Renal pelvis (tissue), 12 donors: Measurements from ENCODE around the gene TEX2. TPM values are rescaled to one million over a fixed set of nuclear protein-coding genes. Genes with fewer than 3 reads are reported as not detected.

ENCODE experiments used
- DNase-seq: peaks from one replicate; pipeline ENCODE4 v3.0.0-alpha.2; 2013
- long read RNA-seq, 16 experiments: transcript quantifications; one replicate each; lab custom pipeline, GENCODE V29; 2026
- polyA plus RNA-seq, 3 donors: library from polyadenylated mRNA; unstranded; fragments of 120-200 nt; gene quantifications; one replicate each; pipeline ENCODE4 v1.2.1, GENCODE V29; 2013; ENCODE audit not compliant: insufficient read length in 3 of 3

Gene TEX2, protein sequence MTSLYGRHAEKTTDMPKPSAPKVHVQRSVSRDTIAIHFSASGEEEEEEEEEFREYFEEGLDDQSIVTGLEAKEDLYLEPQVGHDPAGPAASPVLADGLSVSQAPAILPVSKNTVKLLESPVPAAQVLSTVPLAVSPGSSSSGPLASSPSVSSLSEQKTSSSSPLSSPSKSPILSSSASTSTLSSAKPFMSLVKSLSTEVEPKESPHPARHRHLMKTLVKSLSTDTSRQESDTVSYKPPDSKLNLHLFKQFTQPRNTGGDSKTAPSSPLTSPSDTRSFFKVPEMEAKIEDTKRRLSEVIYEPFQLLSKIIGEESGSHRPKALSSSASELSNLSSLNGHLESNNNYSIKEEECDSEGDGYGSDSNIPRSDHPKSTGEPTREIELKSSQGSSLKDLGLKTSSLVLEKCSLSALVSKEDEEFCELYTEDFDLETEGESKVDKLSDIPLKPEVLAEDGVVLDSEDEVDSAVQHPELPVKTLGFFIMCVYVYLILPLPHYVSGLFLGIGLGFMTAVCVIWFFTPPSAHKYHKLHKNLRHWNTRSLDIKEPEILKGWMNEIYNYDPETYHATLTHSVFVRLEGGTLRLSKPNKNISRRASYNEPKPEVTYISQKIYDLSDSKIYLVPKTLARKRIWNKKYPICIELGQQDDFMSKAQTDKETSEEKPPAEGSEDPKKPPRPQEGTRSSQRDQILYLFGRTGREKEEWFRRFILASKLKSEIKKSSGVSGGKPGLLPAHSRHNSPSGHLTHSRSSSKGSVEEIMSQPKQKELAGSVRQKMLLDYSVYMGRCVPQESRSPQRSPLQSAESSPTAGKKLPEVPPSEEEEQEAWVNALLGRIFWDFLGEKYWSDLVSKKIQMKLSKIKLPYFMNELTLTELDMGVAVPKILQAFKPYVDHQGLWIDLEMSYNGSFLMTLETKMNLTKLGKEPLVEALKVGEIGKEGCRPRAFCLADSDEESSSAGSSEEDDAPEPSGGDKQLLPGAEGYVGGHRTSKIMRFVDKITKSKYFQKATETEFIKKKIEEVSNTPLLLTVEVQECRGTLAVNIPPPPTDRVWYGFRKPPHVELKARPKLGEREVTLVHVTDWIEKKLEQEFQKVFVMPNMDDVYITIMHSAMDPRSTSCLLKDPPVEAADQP
- polyA plus RNA-seq = 10 to 100 TPM; 24.1 to 30.4 (median 27.1) TPM
- long read RNA-seq, donor 1, full-length matches to known transcripts = 4 of 4 reads
- long read RNA-seq, donor 1, partial matches to known transcripts = 0 of 4 reads
- long read RNA-seq, donor 1, other reads (novel, unspliced or antisense) = 0 of 4 reads
- long read RNA-seq, donor 2, full-length matches to known transcripts = 4 of 4 reads
- long read RNA-seq, donor 2, partial matches to known transcripts = 0 of 4 reads
- long read RNA-seq, donor 2, other reads (novel, unspliced or antisense) = 0 of 4 reads
- long read RNA-seq, donor 3, full-length matches to known transcripts = 1 of 1 reads
- long read RNA-seq, donor 3, partial matches to known transcripts = 0 of 1 reads
- long read RNA-seq, donor 3, other reads (novel, unspliced or antisense) = 0 of 1 reads
- long read RNA-seq, donor 4 = 0 reads
- long read RNA-seq, donor 5 = 0 reads
- long read RNA-seq, donor 6, full-length matches to known transcripts = 2 of 2 reads
- long read RNA-seq, donor 6, partial matches to known transcripts = 0 of 2 reads
- long read RNA-seq, donor 6, other reads (novel, unspliced or antisense) = 0 of 2 reads
- long read RNA-seq, donor 7, full-length matches to known transcripts = 1 of 8 reads
- long read RNA-seq, donor 7, partial matches to known transcripts = 7 of 8 reads
- long read RNA-seq, donor 7, other reads (novel, unspliced or antisense) = 0 of 8 reads
- long read RNA-seq, donor 8, full-length matches to known transcripts = 1 of 1 reads
- long read RNA-seq, donor 8, partial matches to known transcripts = 0 of 1 reads
- long read RNA-seq, donor 8, other reads (novel, unspliced or antisense) = 0 of 1 reads
- long read RNA-seq, donor 9, full-length matches to known transcripts = 2 of 2 reads
- long read RNA-seq, donor 9, partial matches to known transcripts = 0 of 2 reads
- long read RNA-seq, donor 9, other reads (novel, unspliced or antisense) = 0 of 2 reads
- long read RNA-seq, donor 10, full-length matches to known transcripts = 2 of 9 reads
- long read RNA-seq, donor 10, partial matches to known transcripts = 7 of 9 reads
- long read RNA-seq, donor 10, other reads (novel, unspliced or antisense) = 0 of 9 reads
- long read RNA-seq, donor 11, full-length matches to known transcripts = 2 of 7 reads
- long read RNA-seq, donor 11, partial matches to known transcripts = 5 of 7 reads
- long read RNA-seq, donor 11, other reads (novel, unspliced or antisense) = 0 of 7 reads
- long read RNA-seq, donor 12, full-length matches to known transcripts = 3 of 10 reads
- long read RNA-seq, donor 12, partial matches to known transcripts = 7 of 10 reads
- long read RNA-seq, donor 12, other reads (novel, unspliced or antisense) = 0 of 10 reads
- long read RNA-seq, donor 13, full-length matches to known transcripts = 1 of 1 reads
- long read RNA-seq, donor 13, partial matches to known transcripts = 0 of 1 reads
- long read RNA-seq, donor 13, other reads (novel, unspliced or antisense) = 0 of 1 reads
- long read RNA-seq, donor 14 = 0 reads
- long read RNA-seq, donor 15 = 0 reads
- long read RNA-seq, donor 16, full-length matches to known transcripts = 2 of 2 reads
- long read RNA-seq, donor 16, partial matches to known transcripts = 0 of 2 reads
- long read RNA-seq, donor 16, other reads (novel, unspliced or antisense) = 0 of 2 reads

DNA sequence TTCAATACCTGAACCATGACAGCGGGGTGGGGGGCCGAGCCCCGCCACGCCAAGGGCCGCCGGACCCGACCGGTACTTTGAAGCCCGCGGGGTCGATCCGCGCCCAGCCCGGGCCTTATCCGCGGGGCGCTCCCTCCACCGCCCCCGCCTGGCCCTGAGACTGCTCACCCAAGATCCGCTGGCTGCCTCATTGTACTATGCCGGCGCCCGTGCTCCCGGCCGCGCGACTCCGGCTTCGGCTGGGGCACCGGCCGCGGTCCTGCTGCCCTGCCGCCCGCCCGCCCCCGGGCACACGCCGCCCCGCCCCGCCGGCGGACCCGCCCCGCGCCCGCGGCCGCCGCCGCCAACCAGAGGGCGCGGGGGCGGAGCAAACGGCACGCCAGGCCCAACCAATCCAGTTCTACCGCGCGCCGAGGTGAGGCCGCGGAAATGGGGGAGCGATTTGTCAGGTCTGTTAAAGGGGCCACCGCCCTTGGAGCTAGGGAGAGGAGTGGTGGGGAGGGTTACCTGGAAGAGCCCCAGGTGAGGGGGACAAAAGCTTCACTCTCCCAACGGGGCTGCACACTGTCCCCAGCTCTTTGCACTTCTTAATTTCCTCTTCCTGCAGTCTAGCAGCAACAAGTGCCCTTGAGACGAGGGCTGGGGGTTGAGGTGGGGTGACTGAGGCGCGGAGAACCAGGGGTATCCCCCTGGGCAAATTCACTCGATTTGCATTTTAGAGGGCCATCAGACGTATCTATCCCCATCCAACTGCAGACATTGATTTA, at the start of gene TEX2:
Gene TEX2 (minus strand): TSS at position 261 of the 767 bp plus-strand sequence. CDS start 49,043 bp downstream, outside the sequence.
- DNase-seq = peak; percentile 89

DNA sequence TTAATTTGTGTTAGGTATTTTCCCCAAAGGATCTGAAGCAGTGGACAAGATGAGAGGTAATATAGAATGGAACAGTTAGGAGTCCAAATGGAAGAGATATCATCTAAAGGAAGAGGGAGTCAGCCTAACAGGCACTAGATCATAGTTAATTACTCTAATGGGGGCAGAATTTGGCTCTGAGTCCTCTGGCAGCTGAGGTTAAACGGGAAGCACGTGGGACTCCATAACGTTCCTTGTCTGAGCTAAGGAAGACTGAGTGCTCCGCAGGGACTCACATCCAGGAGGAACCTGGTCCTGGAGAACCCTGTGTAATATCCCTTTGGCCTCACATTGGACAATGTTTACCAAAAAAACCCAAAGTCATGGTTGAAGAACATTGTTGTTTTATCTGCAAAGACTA, 46.6 kb upstream of the TEX2 start:
- DNase-seq = no peak

DNA sequence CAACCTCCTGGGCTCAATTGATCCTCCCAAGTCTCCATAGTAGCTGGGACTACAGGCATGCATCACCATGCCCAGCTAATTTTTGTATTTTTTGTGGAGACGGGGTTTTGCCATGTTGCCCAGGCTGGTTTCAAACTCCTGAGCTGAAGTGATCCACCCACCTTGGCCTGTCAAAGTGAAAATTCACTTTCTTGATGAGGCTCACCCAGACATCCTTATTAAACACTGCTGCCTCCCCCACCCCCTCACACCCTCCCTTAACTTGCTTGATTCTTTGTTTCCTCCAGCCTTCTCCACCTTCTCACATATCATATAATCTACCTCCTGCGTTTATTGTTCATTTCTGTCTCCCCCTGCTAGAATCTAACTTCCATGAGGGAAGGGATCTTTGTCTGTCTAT, 46.0 kb upstream of the TEX2 start:
- no peak for DNase-seq

DNA sequence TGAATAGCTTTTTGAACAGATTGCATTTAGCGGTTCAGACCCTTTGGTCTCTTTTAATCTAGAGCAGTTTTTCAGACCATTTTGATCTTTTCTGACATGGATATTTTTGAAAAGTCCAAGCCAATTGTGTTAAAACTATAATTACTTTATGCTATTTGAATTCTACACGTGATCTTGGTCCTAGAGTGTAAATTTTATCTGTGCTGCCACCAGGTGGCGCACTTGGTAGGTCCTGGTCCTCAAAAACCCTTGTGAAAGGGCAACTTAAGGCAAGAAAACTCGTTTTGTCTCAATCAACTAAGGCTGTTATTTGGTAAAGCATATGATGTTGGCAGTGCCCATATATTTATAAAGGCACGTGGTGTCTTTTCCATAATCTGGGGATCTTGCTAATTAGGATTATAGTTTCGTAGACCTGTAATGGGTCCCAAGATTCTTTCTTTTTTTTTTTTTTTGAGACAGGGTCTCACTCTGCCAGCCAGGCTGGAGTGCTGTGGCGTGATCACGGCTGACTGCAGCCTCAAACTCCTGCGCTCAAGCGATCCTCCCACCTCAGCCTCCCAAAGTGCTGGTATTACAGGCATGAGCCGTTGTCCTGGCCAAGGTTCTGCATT, 43.9 kb upstream of the TEX2 start:
- DNase-seq = no peak

DNA sequence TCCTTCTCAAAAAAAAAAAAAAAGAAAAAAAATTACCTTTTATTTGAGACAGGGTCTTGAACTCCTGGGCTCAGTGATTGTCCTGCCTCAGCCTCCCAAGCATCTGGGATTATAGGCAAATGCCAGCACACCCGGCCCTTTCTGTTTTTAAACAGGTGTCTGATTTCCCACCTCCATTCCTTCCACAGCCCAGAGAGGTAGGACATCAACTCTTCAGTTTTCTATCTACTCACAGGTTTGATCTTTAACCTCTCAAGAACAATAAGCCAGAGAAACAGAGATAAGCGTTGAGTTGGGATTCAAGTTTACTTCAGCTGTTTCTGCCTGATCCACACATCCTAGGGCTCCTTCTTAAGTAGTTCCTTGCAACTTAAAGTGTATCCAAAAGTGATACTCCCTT, 41.5 kb upstream of the TEX2 start:
- DNase-seq = no peak

DNA sequence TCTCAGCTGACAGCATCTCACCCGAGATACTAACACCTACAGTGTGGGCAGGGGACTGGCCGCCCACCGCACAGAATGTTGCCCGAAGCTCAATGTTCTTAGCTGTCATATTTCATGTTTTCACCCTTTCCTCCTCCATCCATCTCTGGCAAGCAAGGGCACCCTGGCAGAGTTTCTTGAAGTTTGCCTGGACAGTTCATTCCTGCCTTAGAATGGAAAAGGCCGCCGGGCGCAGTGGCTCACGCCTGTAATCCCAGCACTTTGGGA, 37.6 kb upstream of the TEX2 start:
- DNase-seq = no peak

DNA sequence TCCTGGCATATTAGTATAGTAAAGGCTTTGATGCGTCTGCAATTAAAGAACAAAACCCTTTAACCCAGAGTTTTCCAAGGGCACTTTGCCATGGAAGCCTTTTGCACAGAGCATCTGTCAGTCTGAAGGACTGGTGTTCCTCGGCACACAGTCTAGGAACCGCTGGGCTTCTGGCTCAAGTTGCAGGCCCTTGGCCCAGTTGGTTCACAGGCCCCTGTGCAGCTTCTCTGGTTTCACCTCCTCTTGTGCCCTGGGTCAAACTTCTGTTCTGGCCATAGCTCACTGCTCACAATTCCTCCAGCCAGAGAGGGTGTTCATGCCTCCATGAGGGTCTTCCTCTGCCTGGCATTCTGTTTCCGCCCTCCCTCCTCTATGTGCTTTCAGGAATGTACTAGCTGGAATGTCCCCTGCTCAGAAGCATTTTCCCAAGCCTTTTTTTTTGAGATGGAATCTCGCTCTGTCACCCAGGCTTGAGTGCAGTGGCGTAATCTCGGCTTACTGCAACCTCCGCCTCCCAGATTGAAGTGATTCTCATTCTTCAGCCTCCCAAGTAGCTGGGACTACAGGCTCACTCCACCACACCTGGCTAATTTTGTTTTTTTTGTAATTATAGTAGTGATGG, 34.5 kb upstream of the TEX2 start:
- no peak for DNase-seq

DNA sequence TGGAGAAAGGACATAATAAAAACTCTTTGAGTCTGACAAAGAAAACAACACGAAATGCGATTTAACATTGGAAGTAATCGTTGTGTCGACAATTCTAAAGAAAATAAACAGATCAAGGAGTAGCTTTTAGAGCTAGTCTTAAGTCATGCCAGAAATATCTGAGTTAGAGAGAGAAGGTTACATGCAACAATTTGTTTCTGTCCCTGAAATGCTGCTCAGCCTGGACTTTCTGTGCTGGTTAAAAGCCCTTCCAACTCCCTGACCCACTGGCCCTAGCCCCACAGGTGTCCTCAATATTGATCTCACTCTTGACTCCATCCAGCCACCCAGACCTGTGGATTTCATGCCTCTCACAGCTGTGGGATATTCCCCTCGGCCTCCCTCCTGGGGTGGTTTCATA, 33.2 kb upstream of the TEX2 start:
- DNase-seq = no peak

DNA sequence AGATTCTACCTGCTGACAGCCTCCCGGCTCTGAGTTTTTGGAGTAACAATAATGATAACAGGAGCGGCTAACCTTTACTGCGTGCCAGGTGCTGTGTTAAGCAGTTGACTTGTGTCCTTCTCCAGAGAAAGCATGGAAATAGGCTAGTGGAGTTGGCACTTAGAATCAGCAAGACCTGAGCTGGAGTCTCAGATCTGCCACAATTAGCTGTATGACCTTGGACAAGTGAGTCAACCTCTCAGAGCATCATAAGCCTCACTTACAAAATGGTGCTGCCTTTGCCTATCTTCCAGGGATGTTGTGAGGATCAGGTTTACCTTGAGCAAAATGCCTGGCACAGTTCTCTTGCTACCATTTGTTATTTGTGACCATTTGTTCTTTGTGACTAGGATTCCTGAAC, 32.1 kb upstream of the TEX2 start:
- no peak for DNase-seq

DNA sequence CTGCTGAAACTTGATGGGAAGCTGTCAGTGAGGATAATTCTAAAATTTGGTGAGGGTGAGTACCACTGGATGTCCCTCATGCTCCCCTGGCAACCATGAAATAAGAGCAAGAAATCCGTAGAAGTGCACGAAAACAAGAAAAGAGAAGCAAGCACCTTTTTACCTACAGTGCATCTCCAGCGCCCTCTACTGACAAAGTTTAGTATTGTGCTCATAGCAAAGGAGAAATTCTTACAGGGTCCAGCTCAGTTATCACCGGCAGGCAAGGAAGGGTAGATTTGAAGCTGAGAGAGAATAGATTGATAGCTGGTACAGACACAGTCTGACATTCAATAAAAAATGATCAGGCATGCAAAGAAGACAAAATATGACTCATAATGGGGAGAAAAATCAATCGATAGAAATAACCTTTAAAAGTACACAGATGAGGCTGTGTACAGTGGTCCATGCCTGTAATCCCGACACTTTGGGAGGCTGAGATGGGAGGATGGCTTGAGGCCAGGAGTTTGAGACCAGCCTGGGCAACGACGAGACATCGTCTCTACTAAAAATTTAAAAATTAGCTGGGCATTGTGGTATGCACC, 28.3 kb upstream of the TEX2 start:
- DNase-seq = no peak

DNA sequence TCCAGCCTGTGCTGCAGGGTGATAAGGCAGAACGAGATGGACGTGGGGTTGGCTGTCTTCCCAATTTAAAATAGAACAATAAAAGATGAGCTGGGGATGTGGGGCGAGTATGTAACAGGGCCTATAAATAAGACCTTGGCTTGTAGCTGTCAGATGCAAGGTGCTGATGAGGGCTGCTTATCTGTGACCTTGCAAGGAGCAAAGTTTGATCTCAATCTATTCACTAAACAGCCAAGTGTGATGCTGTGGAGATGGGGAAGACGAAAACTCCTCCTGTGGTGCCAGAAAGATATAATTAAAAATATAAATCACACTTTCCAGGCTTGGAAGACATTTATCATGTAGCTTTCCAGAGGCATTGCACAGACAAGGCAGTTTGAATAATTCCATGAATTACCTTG, 26.7 kb upstream of the TEX2 start:
- DNase-seq = no peak

DNA sequence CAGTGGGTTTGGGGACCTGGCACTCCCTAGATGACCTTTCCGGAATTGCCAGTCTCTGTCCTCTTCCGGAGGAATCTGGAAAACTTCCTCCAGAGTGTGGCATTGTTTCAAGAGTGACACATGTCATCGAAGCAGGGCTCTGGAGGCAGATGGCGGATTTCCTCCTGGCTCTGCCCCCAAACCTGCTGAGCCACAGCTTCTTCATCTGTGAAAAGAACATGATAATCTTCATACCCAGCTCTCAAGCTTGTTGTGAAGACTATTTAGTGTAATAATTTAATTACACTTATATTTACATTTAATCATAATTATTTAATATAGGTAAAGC, 19.7 kb upstream of the TEX2 start:
- no peak for DNase-seq

DNA sequence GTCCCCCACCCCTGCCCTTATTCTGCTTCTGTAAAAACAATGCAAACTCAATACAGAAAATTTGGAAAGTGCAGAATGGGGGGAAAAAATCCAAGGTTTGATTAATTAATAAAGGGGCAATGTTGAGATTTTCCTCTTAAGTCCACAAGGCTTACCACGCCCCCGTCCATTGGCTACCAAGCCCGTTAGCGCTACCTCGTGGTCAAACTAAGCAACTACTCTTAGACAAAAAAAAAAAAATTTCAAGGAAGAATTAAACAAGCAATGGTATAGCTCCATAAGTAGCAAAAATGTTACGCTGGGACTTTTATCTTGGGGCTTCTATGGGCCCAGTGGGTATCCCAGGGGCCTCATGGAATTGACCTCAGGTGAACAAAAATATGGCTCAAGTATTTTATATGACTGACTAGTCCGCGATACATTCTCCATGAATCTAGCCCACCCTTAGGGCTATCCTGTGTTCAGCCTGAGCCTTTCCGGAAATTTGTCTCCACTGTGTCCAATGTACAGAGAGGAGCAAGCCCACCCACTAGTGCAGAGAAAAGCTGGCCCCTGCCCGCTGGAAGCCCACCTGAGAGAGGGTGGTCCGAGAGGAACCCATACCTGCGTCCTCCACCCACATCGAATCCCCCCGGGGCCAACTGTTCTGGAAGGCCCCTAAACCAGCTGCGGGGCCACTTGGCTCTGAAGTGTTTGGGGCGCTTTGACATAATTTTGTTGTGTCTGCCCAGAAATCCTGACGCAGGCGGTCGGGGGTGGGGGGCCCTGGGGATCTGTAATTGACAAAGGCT, 19.1 kb upstream of the TEX2 start:
- DNase-seq = peak; percentile 74

DNA sequence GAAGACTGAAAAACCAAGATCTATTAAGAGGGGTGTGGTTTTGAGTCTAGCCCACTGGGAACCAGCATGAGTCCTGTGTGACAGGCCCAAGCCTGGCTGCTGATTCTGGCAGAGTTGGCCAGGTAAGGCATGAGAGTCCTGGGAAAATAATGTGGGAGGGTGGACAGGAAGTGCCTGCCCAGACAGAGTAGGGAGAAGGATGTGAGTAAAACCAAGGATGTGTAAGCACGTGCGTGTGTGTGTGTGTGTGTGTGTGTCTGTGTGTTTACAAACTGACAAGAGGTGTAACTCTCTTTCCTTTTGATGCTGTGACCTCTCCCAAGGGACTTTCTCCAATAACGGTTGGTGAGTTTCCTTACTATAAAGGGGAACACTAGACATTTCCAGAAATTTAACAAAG, 15.6 kb upstream of the TEX2 start:
- DNase-seq = no peak

DNA sequence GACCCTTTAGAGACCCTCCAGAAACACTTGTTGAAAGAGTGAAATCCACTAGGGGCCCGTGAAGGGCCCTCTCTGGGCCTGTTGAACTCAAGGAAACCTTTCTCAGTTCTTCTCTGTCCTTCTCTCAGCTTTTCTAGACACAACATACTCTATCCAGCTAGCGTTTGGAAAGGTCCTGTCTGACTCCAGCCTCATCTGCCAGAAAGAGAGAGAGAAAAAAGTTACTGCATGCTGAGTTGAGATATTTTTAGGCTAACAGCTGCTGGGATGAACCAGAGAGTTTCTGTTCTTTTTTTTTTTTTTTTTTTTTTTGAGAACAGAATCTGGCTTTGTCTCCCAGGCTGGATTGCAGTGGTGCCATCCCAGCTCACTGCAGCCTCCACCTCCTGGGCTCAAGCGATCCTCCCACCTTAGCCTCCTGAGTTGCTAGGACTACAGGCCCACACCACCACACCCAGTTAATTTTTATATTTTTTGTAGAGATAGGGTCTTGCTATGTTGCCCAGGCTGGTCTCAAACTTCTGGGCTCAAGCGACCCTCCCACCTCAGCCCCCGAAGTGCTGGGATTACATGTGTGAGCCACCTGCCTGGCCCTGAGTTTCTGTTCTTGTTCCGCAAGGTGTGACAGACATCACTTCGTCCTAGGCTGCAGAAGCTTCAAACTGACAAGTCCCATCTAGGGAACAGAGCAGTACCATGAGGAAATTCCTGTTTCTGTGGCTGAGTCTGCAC, 14.9 kb upstream of the TEX2 start:
- no peak for DNase-seq
